Activated CD4-positive, CD25-positive, alpha-beta regulatory T cell treated with anti-CD3 and anti-CD28 coated beads, Interleukin-2, amount 50 U/mL, for 72 hours (primary cell): ENCODE data around the gene ZNF100.
"Not testable (repeated sequence)": the region's sequence is repeated elsewhere in the genome, so short reads cannot be mapped to it uniquely, and the experiment has no call there.

Experiments used
- DNase-seq: peaks from one replicate; pipeline ENCODE4 v3.0.0; 2021

Gene ZNF100

DNA sequence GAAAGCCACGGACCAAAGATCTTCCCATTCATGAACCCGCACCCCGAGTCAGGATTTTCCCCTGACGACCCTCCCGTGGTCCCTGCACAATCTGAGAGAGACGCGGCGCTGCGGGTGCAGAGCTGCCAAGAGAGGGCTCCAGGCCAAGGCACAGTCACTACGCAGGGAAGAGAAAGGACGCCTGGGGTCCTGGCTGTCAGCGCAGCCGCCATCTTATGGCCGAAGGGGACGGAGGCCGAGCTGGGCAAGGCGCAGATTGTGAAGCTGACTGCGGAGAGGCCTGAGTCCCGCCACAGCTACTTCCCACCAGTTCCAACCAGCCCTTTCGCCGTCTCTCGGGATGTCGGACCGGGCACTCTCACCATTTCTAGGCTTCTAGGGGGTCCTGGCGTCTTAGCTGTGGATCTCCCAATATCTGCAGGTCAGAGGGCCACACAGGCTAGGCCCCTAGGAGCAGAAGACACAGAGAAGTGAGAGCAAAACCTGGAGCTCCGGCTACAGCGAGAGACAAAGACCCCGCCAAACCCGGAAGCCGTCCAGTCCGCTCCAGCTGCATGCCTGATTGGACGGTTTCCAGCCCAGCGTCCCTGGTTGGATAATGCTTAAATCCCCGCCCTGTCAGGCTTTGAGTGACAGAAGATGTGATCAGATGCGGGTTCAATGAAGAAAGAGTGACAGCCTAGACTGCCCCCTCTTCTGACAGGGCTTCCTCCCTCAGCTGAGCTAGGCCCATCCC lies at the start of gene ZNF100:
Gene ZNF100, minus strand, starts transcription at position 515 of the 736 bp plus-strand sequence. Its CDS starts 150 bp downstream, at position 365.
- peak; percentile 83 for DNase-seq

DNA sequence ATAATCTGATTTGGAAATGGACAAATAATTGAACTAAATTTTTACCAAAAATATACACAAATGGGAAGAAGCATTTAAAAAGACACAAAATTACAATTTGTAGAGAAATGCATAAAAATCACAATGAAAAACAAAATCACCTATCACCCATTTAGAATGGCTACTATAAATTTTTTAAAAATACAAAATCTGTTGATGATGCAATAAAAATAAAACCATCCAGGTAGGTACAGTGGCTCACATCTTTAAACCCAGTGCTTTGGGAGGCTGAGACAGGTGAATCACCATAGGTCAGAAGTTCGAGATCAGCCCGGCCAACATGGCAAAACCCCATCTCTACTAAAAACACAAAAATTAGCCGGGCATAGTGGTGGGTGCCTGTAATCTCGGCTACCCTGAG lies 45.1 kb upstream of the ZNF100 start:
- no peak for DNase-seq

DNA sequence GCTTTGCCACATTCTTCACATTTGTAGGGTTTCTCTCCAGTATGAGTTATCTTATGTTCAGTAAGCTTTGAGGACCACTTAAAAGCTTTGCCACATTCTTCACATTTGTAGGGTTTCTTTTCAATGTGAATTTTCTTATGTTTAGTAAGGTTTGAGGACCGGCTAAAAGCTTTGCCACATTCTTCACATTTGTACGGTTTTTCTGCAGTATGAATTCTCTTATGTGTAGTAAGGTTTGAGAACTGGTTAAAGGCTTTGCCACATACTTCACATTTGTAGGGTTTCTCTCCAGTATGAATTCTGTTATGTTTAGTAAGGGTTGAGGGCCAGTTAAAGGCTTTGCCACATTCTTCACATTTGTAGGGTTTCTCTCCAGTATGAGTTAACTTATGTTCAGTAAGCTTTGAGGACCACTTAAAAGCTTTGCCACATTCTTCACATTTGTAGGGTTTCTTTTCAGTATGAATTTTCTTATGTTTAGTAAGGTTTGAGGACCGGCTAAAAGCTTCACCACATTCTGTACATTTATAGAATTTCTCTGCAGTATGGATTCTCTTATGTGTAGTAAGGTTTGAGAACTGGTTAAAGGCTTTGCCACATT lies 41.1 kb upstream of the ZNF100 start:
- DNase-seq = not testable (repeated sequence)

DNA sequence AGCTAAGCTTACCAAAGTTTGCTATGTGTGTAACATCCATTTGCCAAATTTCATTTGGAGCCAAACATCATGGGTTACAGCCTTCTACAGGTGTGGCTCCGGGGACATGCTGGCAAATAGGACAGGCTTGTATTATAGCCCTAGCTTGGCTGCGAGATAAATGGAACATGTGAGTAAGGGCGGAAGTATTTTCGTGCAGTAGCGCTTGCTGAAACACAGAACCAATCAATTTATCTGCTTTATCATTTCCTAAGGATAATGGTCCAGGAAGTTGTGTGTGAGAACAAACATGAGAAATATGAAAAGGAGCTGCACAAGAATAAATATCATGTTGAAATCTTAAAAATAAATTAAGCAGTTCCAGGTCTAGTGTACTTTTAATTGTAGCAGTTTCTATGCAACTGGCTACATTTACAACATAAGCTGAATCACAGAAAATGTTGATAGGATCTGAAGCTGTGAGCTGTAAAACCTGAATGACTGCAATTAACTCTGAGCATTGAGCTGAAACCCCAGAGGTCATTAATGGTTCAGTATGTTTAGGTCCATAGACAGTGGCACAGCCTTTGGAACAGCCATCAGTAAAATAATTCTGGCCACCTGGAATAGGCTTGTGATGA lies 22.2 kb upstream of the ZNF100 start:
- DNase-seq = no peak

DNA sequence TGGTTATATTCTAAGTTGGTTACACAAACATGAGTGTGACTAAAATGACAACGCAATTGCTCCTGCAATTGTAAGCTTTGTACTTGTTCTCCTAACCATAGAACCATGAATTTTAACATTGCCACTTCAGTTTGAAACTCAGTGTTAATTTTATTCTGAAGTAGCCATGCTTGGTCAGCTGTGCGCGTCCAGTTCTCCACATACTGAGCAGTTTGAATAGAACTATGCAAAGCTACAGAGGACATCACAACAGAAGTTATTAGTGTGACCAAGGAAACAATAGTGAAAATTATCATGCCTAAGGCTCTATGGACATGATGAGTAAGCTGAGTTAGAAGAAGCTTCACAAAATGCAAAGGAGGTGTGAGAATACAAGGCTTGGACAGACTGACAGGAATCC lies 19.6 kb upstream of the ZNF100 start:
- DNase-seq = no peak

DNA sequence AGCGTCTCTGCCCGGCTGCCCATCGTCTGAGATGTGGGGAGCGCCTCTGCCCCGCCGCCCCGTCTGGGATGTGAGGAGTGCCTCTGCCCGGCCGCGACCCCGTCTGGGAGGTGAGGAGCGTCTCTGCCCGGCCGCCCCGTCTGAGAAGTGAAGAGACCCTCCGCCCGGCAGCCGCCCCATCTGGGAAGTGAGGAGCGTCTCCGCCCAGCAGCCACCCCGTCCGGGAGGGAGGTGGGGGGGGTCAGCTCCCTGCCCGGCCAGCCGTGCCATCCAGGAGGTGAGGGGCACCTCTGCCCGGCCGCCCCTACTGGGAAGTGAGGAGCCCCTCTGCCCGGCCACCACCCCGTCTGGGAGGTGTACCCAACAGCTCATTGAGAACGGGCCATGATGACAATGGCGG lies 8.4 kb upstream of the ZNF100 start:
- not testable (repeated sequence) for DNase-seq

DNA sequence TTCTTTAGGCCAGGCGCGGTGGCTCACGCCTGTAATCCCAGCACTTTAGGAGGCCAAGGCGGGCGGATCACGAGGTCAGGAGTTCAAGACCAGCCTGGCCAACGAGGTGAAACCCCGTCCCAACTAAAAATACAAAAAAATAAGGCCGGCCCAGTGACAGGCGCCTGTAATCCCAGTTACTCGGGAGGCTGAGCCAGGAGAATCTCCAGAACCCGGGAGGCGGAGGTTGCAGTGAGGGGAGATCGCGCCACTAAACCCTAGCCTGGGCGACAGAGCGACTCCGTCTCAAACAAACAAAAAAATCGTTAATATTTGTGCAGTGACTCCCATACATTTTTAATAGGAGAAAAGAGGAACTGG lies 694 bp downstream of the ZNF100 start:
- DNase-seq = not testable (repeated sequence)

DNA sequence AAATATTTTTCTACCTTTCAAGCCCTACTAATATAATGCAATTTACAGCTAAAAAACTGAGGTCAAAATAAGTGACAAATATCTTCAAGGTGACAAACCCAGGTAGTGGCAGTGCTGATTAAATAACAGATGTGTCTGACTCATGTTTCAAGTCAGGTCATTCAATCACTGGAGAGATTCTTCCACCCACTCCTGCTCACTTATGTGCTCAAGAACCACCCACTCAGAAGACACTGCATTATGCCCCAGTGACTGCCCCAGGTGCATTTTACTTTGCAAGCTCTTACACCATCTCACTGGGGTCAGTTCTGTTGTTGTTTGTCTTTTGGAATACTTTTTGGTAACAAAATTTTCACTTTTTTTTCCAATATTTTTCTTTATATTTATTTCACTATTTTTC lies 2.2 kb downstream of the ZNF100 start:
- no peak for DNase-seq

DNA sequence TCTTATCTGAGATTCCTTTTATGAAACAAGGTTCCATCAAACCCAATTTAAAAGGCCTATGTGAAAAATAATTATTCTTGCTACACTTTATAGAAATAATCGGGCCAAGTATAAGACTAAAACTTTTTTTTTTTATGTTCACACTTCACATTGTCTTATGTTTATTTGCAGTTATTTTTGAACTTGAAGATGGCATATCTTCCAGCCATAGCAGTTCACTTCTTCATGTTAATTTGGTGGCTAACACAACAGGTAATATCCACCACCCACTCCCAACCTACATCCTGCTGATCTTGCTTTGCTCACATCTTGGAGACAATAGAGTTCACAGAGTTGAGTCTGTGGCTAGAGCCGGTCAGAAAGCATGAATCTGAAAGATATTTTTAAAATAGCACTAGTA lies 5.8 kb downstream of the ZNF100 start:
- not testable (repeated sequence) for DNase-seq

DNA sequence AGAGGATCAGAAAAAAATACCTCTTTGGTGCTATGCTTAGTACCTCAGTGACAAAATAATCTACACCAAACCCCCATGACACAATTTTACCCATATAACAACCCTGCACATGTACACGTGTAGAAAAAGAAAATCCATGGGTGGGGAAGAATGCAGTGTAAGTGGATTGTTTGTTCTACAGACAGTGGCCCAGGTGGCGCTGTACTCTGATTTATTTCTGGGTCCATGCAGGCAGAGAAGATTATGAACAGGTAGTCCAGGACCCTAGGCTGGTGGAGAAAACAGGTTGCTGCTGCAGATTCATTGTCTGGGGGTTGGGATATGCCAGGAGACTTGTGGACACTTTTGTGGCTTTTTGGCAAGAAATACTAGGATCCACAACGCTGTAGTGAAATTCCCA lies 9.1 kb downstream of the ZNF100 start:
- DNase-seq = no peak

DNA sequence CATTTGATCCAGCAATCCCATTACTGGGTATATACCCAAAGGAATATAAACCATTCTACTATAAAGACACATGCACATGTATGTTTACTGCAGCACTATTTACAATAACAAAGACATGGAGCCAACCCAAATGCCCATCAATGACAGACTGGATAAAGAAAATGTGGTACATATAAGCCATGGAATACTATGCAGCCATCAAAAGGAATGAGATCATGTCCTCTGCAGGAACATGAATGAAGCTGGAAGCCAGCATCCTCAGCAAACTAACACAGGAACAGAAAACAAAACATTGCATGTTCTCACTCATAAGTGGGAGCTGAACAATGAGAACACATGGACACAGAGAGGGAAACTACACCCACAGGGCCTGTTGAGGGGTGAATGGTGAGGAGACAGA lies 11.8 kb downstream of the ZNF100 start:
- DNase-seq = not testable (repeated sequence)

DNA sequence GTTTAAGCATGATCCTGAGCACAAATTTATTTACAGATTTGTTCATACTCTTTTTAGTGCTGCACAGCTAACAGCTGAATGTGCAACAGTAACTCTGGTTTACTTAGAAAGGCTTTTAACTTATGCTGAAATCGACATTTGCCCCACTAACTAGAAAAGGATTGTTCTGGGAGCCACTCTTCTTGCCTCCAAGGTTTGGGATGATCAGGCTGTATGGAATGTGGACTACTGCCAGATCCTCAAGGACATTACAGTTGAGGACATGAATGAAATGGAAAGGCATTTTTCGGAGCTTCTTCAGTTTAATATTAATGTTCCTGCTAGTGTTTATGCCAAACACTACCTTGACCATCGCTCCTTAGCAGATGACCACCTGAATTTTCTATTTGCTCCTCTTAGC lies 16.0 kb downstream of the ZNF100 start:
- no peak for DNase-seq

DNA sequence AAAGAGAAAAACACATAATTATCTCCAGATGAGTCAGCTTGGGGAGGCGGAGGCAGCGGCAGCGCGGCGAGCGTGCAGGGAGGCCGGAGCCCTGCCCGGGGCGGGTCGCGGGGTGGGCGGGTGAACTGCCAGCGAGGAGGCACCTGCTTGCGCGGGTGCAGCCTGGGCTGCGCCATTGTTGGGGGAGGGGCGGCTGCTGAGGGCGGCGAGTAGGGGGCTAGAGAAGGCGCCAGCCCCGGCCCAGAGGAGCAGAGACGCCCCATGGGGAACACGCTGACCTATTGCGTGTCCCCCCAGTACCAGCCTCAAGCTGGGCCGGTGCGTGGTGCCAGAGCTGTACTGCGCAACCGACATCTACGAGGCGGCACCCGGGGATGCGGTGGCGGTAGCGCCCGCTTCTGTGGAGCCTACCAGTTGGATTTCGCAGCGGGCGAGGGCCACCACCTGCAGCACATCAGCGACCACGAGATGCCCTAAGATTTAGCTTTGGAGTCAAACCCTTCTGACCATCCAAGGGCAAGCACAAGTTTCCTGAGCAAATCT lies 16.7 kb downstream of the ZNF100 start:
- DNase-seq = no peak

DNA sequence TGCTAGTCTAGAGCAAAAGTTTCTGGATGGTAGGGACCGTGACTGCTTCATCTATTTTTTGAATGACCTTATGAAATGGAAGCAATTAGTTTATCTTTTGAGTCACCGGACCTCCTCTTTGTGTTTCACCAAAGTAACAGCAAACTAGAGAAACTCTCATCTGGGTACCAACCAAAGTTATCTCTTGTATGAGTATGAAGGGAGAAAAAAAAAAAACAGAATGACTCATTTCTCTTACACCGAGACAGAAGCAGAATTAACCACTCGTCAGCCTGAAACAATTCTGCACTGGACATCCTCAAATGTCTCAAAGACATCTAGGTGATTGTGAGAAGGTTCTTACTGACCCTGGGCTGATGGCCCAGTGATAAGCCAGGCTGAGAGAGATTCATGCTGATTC lies 18.3 kb downstream of the ZNF100 start:
- no peak for DNase-seq

DNA sequence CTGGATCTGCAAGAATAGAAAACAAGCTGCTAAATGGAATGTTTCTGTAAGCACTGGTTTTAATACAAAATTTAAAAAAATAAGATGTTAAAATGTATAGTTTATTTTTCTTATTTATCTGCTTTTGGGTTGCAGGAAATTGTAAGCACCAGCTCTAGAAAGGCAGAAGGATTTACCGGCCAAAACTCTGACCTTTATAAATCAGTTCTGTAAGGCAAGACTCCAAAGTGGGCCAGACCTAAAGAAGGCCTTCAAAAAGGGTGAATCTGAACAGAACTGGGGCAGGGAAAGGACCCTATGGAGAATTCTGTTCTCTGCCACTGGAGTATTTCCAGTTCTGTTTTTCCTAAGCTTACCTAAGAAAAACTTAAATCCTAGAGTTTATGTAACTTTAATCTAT lies 19.3 kb downstream of the ZNF100 start:
- no peak for DNase-seq

DNA sequence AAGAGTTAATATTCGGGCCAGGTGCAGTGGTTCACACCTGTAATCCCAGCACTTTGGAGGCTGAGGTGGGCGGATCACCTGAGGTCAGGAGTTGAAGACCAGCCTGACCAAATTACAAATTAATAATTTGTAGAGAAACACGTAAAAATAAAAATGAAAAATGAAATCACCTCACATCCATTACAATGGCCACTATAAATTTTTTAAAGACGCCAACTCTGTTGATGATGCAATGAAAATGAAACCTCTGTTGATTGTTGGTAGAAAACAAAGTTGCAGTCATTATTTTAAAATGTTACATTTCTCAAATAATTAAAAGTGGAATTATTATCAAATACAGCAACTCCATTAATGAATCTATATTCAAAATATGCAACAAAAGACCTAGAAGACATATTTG lies 26.8 kb downstream of the ZNF100 start:
- no peak for DNase-seq

DNA sequence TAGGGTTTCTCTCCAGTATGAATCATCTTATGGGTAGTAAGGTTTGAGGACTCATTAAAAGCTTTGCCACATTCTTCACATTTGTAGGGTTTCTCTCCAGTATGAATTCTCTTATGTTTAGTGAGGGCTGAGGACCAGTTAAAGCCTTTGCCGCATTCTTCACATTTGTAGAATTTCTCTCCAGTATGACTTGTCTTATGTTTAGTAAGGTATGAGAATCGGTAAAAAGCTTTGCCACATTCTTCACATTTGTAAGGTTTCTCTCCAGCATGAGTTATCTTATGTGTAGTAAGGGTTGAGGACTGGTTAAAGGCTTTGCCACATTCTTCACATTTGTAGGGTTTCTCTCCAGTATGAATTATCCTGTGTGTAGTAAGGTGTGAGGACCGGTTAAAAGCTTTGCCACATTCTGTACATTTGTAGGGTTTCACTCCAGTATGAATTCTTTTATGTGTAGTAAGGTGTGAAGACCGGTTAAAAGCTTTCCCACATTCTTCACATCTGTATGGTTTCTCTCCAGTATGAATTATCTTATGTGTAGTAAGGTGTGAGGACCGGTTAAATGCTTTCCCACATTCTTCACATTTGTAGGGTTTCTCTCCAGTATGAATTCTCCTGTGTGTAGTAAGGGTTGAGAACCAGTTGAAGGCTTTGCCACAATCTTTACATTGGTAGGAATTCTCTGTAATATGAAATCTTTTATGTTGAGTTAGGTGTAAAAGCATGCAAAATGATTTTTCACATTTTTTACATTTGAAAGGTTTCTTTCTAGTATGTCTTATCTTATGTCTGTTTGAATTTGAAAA lies 40.2 kb downstream of the ZNF100 start:
- not testable (repeated sequence) for DNase-seq

DNA sequence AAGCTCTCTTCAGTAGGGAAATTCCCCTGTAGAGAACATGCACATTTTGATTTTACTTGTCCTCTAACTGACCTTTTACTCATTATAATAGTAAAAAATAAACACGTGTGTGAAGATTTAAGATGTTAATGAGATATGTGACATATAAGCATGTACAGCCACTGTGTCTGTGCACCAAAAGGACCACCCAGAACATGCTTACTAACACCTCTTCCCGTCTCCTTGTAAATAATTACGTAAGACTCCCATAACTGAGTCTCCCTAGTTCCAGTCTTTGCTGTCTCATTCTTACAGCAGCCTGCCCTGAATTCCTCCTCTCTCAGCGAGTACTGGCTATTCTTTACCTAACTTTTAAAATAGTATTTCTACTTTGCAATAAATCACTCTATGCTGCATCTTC lies 53.6 kb downstream of the ZNF100 start:
- DNase-seq = no peak

DNA sequence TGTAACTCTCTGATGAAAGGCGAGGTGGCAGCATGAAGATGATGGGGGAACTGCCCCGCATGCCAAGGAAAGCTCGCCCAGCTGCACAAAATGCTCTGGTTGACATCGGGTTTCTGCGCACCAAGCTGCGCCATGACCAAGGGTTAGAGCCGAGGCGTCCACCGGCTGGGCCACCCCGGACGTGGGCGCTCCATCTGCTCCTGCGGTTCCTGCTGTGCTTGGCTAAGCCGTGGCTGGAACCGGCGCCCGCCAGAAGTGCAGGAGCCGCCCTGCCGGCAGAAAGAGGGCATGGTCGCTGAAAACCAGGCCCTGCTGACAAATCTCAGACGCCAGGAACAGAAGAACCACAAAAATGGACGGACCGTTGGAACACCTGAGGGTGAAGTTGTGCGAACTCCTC lies 57.9 kb downstream of the ZNF100 start:
- no peak for DNase-seq

DNA sequence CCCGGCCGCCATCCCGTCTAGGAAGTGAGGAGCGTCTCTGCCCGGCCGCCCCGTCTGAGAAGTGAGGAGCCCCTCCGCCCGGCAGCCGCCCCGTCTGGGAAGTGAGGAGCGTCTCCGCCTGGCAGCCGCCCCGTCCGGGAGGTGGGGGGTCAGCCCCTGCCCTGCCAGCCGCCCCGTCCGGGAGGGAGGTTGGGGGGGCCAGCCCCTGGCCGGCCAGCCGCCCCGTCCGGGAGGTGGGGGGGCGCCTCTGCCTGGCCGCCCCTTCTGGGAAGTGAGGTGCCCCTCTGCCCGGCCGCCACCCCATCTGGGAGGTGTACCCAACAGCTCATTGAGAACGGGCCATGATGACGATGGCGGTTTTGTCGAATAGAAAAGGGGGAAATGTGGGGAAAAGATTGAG lies 59.5 kb downstream of the ZNF100 start:
- DNase-seq = not testable (repeated sequence)

DNA sequence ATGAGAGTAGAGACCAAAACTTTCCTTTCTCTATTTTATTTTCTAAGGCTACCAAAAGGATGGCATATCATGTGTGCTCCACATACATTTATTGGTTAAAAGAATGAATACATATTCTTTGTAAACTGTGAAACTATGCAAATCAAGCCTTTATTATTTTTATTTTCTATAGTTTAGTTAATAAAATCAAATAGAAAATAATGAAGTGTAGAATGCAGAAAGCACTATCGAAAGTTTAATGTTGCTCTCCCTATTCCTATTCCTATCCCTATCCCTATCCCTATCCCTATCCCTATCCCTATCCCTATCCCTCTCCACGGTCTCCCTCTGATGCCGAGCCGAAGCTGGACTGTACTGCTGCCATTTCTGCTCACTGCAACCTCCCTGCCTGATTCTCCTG lies 60.3 kb downstream of the ZNF100 start:
- DNase-seq = no peak

DNA sequence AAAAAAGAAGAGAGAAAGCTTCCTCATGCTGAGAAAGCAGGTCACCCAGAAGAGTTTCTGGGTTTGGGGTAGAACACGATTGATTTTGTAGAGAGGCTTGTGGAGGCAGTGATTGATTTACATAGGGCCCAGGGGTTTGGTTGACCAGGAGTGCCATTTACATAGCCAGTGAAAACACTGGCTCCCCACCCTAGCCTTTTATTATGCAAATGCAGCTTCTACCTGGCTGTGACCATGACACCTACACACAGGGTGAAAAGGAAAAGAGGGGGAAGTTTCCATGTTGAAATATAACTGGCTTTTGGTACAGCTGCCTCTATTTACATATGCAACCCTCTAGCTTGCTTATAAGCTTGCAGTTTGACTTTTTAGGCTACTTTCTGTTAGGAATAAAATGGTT lies 62.0 kb downstream of the ZNF100 start:
- no peak for DNase-seq

DNA sequence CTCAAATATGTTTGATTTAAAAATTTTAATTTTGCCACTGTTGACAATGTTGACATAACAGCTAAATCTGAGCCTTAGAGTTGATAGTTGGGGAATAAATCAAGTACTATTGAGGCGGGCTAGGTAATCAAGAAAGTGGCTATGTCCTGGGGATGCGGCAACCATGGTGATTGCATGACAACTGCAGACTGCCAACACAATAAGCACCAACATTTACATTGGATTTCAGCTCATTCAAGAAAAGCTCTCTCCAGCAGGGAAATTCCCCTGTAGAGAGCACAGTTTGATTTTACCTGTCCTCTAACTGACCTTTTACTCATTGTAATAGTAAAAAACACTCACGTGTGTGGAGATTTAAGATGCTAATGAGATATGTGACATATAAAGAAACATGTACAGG lies 63.1 kb downstream of the ZNF100 start:
- DNase-seq = no peak
